Common myeloid progenitor, CD34-positive (primary cell): ENCODE results near the gene PIGK. TPM values are rescaled to one million over a fixed set of nuclear protein-coding genes. Genes with fewer than 3 reads are reported as not detected.

Experiments used
- CTCF ChIA-PET: fragments of 350-600 bp; sonication (Branson Sonifier 250); formaldehyde crosslinking; loops from one replicate; lab custom pipeline; 2021; ENCODE audit warnings: antibody characterized with exemption; lab: Charles Lee
- POLR2A ChIA-PET: fragments of 350-600 bp; sonication (Branson Sonifier 250); formaldehyde crosslinking; loops from one replicate; lab custom pipeline; 2021; ENCODE audit warnings: antibody characterized with exemption; lab: Charles Lee
- DNase-seq, 3 donors: peaks; one replicate each; pipeline versions ENCODE4 v3.0.0 to v3.0.0-alpha.2; 2013
- H3K27ac ChIP-seq, 2 experiments: 1 replicate in 1 of 2; 2 replicates in 1 of 2; pipeline ENCODE4 v1.7.0; 2013; ENCODE audit warnings: inconsistent platforms in 2 of 2, low read length in 2 of 2, mild to moderate bottlenecking in 2 of 2, low read depth in 1 of 2, moderate library complexity in 1 of 2; ENCODE audit not compliant: severe bottlenecking in 2 of 2, insufficient read depth in 1 of 2, poor library complexity in 1 of 2
- H3K27me3 ChIP-seq, 5 experiments: replicated peaks in 2 of 5; 1 replicate in 3 of 5; 2 replicates in 2 of 5; pipeline versions ENCODE4 v1.6.1 to v1.7.0; 2013; ENCODE audit warnings: low read length in 4 of 5, mild to moderate bottlenecking in 2 of 5, moderate library complexity in 2 of 5, inconsistent platforms in 1 of 5; ENCODE audit not compliant: insufficient read depth in 5 of 5, control insufficient read depth in 4 of 5
- H3K36me3 ChIP-seq, 4 experiments: 1 replicate in 2 of 4; 2 replicates in 2 of 4; pipeline versions ENCODE4 v1.6.1 to v1.7.0; 2013; ENCODE audit warnings: low read length in 3 of 4, control low read depth in 1 of 4, mild to moderate bottlenecking in 1 of 4; ENCODE audit not compliant: control insufficient read depth in 4 of 4, insufficient read depth in 4 of 4
- H3K4me1 ChIP-seq, 4 experiments: 1 replicate in 3 of 4; 2 replicates in 1 of 4; pipeline versions ENCODE4 v1.6.1 to v1.7.1; 2013; ENCODE audit warnings: low read length in 3 of 4, mild to moderate bottlenecking in 3 of 4, control low read depth in 1 of 4, inconsistent platforms in 1 of 4, moderate library complexity in 1 of 4; ENCODE audit not compliant: control insufficient read depth in 4 of 4, insufficient read depth in 4 of 4; ENCODE audit errors: control extremely low read depth in 1 of 4
- H3K4me3 ChIP-seq, 7 experiments: 1 replicate in 4 of 7; 2 replicates in 3 of 7; pipeline versions ENCODE4 v1.5.1 to v1.7.0; 2013; ENCODE audit warnings: mild to moderate bottlenecking in 7 of 7, low read length in 6 of 7, moderate library complexity in 6 of 7, inconsistent platforms in 2 of 7, low read depth in 2 of 7, control low read depth in 1 of 7; ENCODE audit not compliant: insufficient read depth in 4 of 7, control insufficient read depth in 1 of 7; ENCODE audit errors: extremely low read depth in 1 of 7
- H3K9me3 ChIP-seq, 5 experiments: 1 replicate in 4 of 5; 2 replicates in 1 of 5; pipeline versions ENCODE4 v1.6.1 to v1.7.1; 2013; ENCODE audit warnings: low read length in 4 of 5, mild to moderate bottlenecking in 2 of 5, inconsistent platforms in 1 of 5, low read depth in 1 of 5, moderate library complexity in 1 of 5; ENCODE audit not compliant: control insufficient read depth in 4 of 5, insufficient read depth in 2 of 5; ENCODE audit errors: control extremely low read depth in 1 of 5
- WGBS: methylation state at CpG from one replicate; pipeline ENCODE4 v1.1.5; 2013; ENCODE audit not compliant: insufficient coverage; 5-methylcytosine and 5-hydroxymethylcytosine counted together
- polyA plus RNA-seq: library from polyadenylated mRNA; unstranded; fragments of 120-200 nt; gene quantifications from one replicate; pipeline ENCODE4 v1.2.1, GENCODE V29; 2013

PIGK gene
- polyA plus RNA-seq, result 21.0 TPM

GRCh38 chr1:77219166-77219887 lies at the start of gene PIGK:
PIGK (minus strand) TSS chr1:77219430; CDS start chr1:77219402, 28 bp downstream.
- no peaks in the 10 kb centered on the region for H3K9me3 ChIP-seq
- H3K4me3 ChIP-seq, result peak within 1 kb of the TSS; percentile 82 to 100 (median 97)
- H3K27me3 ChIP-seq, result no peaks in the 10 kb centered on the region
- peak; percentile 89 to 92 (median 92) for DNase-seq
- peaks cover 0 to 7% (median 4%) of the 10 kb centered on the region in 4 experiments for H3K36me3 ChIP-seq
- under 1% methylated on average over 25 of the region's 31 CpGs for WGBS
- H3K4me1 ChIP-seq, result peaks cover 5 to 16% (median 11%) of the 10 kb centered on the region in 4 experiments
- ChIA-PET POLR2A (interaction anchor here (0.5 kb wide), 2 partner anchors 24 to 525 kb away, joined by 3 read pairs; no protein-coding TSS in a partner anchor), CTCF (interaction anchor here (1.0 to 1.6 kb wide), 3 partner anchors 11 to 193 kb away, joined by 3 read pairs; partner anchors contain the start of gene AK5)
- peak within 1 kb of the TSS; percentile 87 to 89 for H3K27ac ChIP-seq

- WGBS, result 91% methylated on average over 1 of the region's 1 CpG
- H3K27ac ChIP-seq, result no peak overlapping the region
- no peak overlapping the region for H3K4me3 ChIP-seq
- H3K4me1 ChIP-seq, result peaks cover 0 to 4% (median 0%) of the 10 kb centered on the region in 4 experiments
- no peaks in the 10 kb centered on the region for H3K27me3 ChIP-seq
- POLR2A ChIA-PET, result no interaction called here
- H3K36me3 ChIP-seq, result no peaks in the 10 kb centered on the region
- CTCF ChIA-PET, result no interaction called here
- H3K9me3 ChIP-seq, result peaks cover 0 to 1% (median 0%) of the 10 kb centered on the region in 5 experiments
- no peak for DNase-seq
These were observed 47.8 kb upstream of the PIGK start for GRCh38 chr1:77267035-77267434.

DNA sequence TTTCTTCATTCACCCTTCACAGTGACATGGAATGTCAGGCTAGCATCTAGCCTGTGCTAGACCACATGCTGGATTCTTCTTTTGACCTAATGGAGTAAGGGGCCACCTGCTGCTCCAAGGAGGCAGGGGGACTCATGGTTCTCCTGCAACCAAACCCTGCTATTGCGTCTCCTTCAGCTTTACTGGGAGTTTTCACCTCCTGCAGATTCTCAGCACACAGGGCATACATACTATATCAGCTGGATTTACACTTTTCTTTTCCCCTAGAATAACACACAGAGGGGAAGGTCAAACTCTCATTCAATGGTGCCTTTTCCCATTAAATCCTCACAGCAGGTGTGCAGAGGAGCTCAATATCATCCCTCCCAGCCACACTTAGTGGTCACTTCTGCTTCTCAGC lies 46.0 kb upstream of the PIGK start:
- 92% methylated on average over 1 of the region's 1 CpG for WGBS
- ChIA-PET CTCF (no interaction called here), POLR2A (no interaction called here)

DNA sequence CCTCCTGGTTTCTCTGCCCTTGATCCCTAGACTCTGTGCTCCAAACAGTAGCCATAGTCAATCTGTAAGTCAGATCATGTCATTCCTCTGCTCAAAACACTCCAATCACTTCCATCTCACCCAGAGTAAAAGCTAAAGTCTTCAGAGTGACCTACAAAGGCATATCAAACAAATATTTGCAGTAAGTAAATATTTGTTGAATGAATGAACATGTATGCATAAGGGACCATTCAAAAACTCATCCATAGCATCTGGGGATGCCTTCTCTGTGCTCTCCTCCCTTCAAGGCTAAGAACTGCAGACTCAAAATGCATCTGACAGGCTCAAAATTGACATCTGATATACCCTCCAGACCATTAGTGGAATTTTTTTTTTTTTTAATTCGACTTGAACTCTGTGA lies 44.5 kb upstream of the PIGK start:
- POLR2A ChIA-PET, result no interaction called here
- peaks cover 0 to 1% (median 0%) of the 10 kb centered on the region in 5 experiments for H3K9me3 ChIP-seq

More for the DNA sequence above, 46.0 kb upstream of the PIGK start:
- H3K9me3 ChIP-seq, result peaks cover 0 to 1% (median 0%) of the 10 kb centered on the region in 5 experiments
- H3K27me3 ChIP-seq, result no peaks in the 10 kb centered on the region
- no peaks in the 10 kb centered on the region for H3K4me1 ChIP-seq
- H3K36me3 ChIP-seq, result no peaks in the 10 kb centered on the region
- no peak overlapping the region for H3K4me3 ChIP-seq
- no peak for DNase-seq
- H3K27ac ChIP-seq, result no peak overlapping the region

GRCh38 chr1:77253211-77253610 lies 34.0 kb upstream of the PIGK start:
- H3K36me3 ChIP-seq, result no peaks in the 10 kb centered on the region
- no peak for DNase-seq
- ChIA-PET CTCF (no interaction called here), POLR2A (no interaction called here)
- H3K4me1 ChIP-seq, result no peaks in the 10 kb centered on the region
- no peak overlapping the region for H3K4me3 ChIP-seq
- no peak overlapping the region for H3K27ac ChIP-seq
- H3K27me3 ChIP-seq, result no peaks in the 10 kb centered on the region
- no CpG with 5 or more reads among the region's 1 CpG for WGBS
- H3K9me3 ChIP-seq, result peaks cover 5 to 40% (median 7%) of the 10 kb centered on the region in 5 experiments

More for the DNA sequence above, 44.5 kb upstream of the PIGK start:
- H3K4me3 ChIP-seq, result no peak overlapping the region
- no peaks in the 10 kb centered on the region for H3K36me3 ChIP-seq
- CTCF ChIA-PET, result no interaction called here
- no CpG with 5 or more reads among the region's 1 CpG for WGBS
- no peaks in the 10 kb centered on the region for H3K4me1 ChIP-seq
- no peak overlapping the region for H3K27ac ChIP-seq
- DNase-seq, result no peak
- H3K27me3 ChIP-seq, result no peaks in the 10 kb centered on the region

DNA sequence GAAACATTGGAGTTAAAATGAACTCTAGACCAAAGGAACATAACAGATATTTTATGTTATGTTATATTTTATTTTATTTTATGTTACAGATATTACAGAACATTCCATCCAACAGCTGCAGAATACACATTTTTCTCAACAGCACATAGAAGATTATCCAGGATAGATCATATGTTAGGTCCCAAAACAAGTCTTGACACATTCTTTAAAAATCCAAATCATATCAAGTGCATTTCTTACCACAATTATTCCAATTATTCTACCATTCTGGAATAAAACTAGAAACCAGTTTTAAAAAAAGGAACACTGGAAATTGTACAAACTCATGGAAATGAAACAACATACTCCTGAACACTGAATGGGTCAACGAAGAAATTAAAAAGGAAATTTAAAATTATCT lies 30.9 kb upstream of the PIGK start:
- Histone ChIP-seq H3K27me3 (no peaks in the 10 kb centered on the region), H3K4me1 (no peaks in the 10 kb centered on the region), H3K27ac (no peak overlapping the region), H3K4me3 (no peak overlapping the region), H3K9me3 (peaks cover 5 to 39% (median 12%) of the 10 kb centered on the region in 5 experiments), H3K36me3 (no peaks in the 10 kb centered on the region)
- no CpG with 5 or more reads among the region's 1 CpG for WGBS
- POLR2A ChIA-PET, result no interaction called here
- CTCF ChIA-PET, result no interaction called here
- DNase-seq, result no peak

GRCh38 chr1:77245830-77246229 lies 26.6 kb upstream of the PIGK start:
- ChIA-PET CTCF (interaction anchor here (0.9 kb wide), 1 partner anchor 35 kb away, joined by 4 read pairs; no protein-coding TSS in a partner anchor), POLR2A (no interaction called here)
- Histone ChIP-seq H3K27ac (no peak overlapping the region), H3K36me3 (no peaks in the 10 kb centered on the region), H3K4me1 (no peaks in the 10 kb centered on the region), H3K27me3 (no peaks in the 10 kb centered on the region), H3K4me3 (no peak overlapping the region), H3K9me3 (peaks cover 0 to 28% (median 6%) of the 10 kb centered on the region in 5 experiments)
- DNase-seq, result no peak
- 100% methylated on average over 1 of the region's 2 CpGs for WGBS
